ENCODE data around the gene PLEKHA1. TPM values are rescaled to one million over a fixed set of nuclear protein-coding genes. Genes with fewer than 3 reads are reported as not detected.
A peak's percentile ranks its signal among the peaks of the same experiment; 100 is the strongest.

Gene PLEKHA1
- total RNA-seq, 1 donor from 2014 or later: 28.7 TPM

DNA sequence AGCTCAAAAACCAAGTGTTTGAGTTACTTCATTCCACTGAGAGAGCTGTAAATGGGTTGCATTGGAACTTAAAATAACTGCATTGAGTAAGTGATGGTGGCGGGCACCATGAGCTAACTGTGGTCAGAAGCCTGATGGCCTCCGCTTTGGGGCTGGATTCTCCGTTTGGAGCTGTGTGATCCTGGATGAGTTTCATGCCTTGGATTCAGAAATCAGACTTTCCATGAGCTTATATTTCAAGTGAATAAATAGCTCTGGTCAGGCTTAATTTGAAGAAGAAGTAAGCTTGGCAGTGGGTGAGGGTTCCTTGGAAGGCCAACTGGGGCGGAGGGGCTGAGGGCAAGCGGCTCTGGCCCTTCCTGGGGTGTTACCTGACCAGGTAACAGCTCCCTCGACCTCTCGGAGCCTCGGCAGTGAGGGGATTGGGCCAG lies 92.5 kb downstream of the PLEKHA1 start:
- no peak overlapping the region for H3K4me3 ChIP-seq
- no peaks in the 10 kb centered on the region for H3K36me3 ChIP-seq
- intact Hi-C loops (cut with DNase I): loop anchor here (10.0 kb wide), 1 partner anchor 98 kb away; the partner anchor contains the start of gene DMBT1
- H3K27ac ChIP-seq: peak overlapping the region; percentile 86
- H3K27me3 ChIP-seq: no peaks in the 10 kb centered on the region
- TF ChIP-seq, protein P1, sequence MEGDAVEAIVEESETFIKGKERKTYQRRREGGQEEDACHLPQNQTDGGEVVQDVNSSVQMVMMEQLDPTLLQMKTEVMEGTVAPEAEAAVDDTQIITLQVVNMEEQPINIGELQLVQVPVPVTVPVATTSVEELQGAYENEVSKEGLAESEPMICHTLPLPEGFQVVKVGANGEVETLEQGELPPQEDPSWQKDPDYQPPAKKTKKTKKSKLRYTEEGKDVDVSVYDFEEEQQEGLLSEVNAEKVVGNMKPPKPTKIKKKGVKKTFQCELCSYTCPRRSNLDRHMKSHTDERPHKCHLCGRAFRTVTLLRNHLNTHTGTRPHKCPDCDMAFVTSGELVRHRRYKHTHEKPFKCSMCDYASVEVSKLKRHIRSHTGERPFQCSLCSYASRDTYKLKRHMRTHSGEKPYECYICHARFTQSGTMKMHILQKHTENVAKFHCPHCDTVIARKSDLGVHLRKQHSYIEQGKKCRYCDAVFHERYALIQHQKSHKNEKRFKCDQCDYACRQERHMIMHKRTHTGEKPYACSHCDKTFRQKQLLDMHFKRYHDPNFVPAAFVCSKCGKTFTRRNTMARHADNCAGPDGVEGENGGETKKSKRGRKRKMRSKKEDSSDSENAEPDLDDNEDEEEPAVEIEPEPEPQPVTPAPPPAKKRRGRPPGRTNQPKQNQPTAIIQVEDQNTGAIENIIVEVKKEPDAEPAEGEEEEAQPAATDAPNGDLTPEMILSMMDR (IDR thresholded peaks at IDR 0.05): no peak
- TF ChIP-seq POLR2A (IDR thresholded peaks at IDR 0.05) (no peak), POLR2AphosphoS5 (IDR thresholded peaks at IDR 0.05; ENCODE audit: insufficient read depth in 1 of 2, low read depth in 1 of 2) (no peak)
- peak in 1 of 2 donors; percentile 79 for DNase-seq (ENCODE audit: extremely low spot score in 2 of 2)
- H3K9me3 ChIP-seq: no peaks in the 10 kb centered on the region
- H3K4me1 ChIP-seq: peaks cover 29% of the 10 kb centered on the region

DNA sequence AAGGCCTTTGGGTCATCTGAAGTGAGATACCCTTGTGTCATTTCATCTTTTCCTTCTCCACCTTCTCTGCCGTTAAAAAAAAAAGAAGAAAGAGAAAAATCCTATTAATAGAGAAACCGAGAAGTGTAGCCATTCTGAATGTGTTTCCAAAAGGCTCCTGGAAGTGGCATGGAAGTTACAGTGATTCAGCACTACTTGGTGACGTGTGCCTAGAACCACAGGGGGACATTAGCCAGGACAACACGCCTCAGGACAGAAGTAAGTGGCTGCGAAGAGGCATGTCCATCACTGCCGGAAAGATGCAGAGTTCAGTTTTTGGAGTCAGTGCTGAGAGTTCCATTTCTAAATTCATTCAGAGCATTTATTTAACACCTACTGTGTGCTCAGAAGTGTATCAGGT lies 93.2 kb downstream of the PLEKHA1 start:
- H3K36me3 ChIP-seq: no peaks in the 10 kb centered on the region
- no peaks in the 10 kb centered on the region for H3K27me3 ChIP-seq
- DNase-seq (ENCODE audit: extremely low spot score in 2 of 2): no peak
- peak overlapping the region; percentile 86 for H3K27ac ChIP-seq
- no peak for TF ChIP-seq POLR2AphosphoS5 (IDR thresholded peaks at IDR 0.05; ENCODE audit: insufficient read depth in 1 of 2, low read depth in 1 of 2)
- TF ChIP-seq, protein P1 (IDR thresholded peaks at IDR 0.05): no peak
- TF ChIP-seq POLR2A (IDR thresholded peaks at IDR 0.05): no peak
- H3K4me1 ChIP-seq: peaks cover 29% of the 10 kb centered on the region
- intact Hi-C loops (cut with DNase I): loop anchor here (10.0 kb wide), 1 partner anchor 97 kb away; the partner anchor contains the start of gene DMBT1
- H3K4me3 ChIP-seq: no peak overlapping the region
- H3K9me3 ChIP-seq: no peaks in the 10 kb centered on the region

DNA sequence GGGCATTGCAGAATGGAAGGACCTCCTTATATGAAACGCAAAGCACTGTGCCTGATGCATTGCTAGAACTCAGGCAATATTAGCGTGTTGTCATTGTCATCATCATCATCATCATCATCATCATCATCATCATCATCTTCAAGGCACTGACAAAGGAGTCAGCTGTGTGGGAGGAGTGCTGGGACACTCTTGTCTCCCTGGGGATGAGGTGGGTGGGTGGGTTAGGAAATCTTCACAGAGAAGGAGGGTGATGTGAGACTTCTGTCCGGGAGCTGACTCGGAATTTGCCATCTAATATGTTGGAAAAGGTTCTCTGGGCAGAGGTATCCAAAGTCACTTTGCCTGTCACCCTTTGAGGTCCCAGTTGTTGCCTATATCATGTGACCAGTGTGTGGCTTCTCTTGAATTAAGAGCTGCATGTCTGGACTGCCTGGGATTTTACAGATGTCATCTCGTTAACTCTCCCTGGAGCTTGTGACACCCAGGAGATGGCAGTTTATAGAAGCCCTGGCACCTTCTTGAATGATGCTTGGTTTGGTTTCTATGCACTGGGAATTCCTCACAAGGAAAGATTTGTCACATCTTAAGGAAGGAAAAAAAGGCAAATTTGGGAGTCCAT lies 93.9 kb downstream of the PLEKHA1 start:
- intact Hi-C loops (cut with DNase I): loop anchor here (10.0 kb wide), 1 partner anchor 96 kb away; the partner anchor contains the start of gene DMBT1
- H3K36me3 ChIP-seq: no peaks in the 10 kb centered on the region
- H3K27me3 ChIP-seq: no peaks in the 10 kb centered on the region
- peak overlapping the region; percentile 86 for H3K27ac ChIP-seq
- peak in 1 of 2 donors; percentile 87 for DNase-seq (ENCODE audit: extremely low spot score in 2 of 2)
- no peaks in the 10 kb centered on the region for H3K9me3 ChIP-seq
- no peak overlapping the region for H3K4me3 ChIP-seq
- TF ChIP-seq POLR2AphosphoS5 (IDR thresholded peaks at IDR 0.05; ENCODE audit: insufficient read depth in 1 of 2, low read depth in 1 of 2): no peak
- TF ChIP-seq, protein P1 (IDR thresholded peaks at IDR 0.05): no peak
- no peak for TF ChIP-seq POLR2A (IDR thresholded peaks at IDR 0.05)
- H3K4me1 ChIP-seq: peaks cover 26% of the 10 kb centered on the region

DNA sequence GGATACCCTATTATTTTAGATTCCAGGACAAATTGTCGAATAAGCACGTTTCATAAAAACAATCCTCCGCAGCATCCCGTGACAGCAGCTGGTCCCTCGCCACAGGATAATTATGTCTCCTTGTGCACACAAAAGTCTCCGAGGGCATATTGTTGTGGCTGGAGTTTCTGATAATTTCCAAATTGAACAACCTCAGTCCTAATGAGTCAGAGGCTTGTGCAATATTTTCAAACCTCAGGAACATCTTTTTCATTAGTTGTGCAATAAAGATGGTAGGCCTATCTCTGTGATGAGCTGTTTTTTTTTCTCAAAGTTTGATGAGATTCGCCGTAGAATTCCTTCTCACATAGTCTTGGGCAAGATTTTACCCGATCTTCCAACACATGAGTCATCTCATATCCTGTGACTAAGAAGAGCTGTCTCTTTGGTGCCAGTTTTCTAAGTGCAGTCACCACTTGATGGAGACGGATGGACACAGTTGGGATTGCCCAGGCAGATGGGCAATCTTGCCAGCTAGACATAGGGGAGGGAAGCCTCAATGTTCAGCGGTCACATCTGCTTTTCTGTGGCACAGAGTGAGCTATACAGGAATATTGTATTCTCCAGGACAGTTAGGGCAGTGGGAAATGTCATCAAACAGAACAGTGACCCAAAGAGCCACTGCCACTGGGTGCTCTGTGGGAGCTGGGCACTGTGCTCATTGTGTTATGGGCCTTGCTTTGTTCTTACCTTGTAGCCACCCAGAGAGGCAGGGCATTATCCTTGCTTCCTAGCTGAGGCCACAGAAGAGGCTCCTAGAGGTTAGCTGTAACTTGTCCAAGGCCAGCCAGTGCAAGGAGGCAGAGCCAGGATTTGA lies 94.6 kb downstream of the PLEKHA1 start:
- TF ChIP-seq, protein P1 (IDR thresholded peaks at IDR 0.05): no peak
- TF ChIP-seq POLR2AphosphoS5 (IDR thresholded peaks at IDR 0.05; ENCODE audit: insufficient read depth in 1 of 2, low read depth in 1 of 2): peak; percentile 46 to 93
- Histone ChIP-seq H3K27ac (peak overlapping the region; percentile 86), H3K4me3 (no peak overlapping the region), H3K27me3 (no peaks in the 10 kb centered on the region), H3K9me3 (no peaks in the 10 kb centered on the region), H3K36me3 (no peaks in the 10 kb centered on the region), H3K4me1 (peaks cover 23% of the 10 kb centered on the region)
- DNase-seq (ENCODE audit: extremely low spot score in 2 of 2): no peak
- intact Hi-C loops (cut with DNase I): loop anchor here (10.0 kb wide), 1 partner anchor 96 kb away; the partner anchor contains the start of gene DMBT1
